Mesendoderm (in vitro differentiated cells): ENCODE data around the gene PTPRD.

Experiments used
- DNase-seq: peaks from one replicate; pipeline ENCODE4 v3.0.0; 2013
- H2AK5ac ChIP-seq: 2 replicates; pipeline ENCODE4 v1.6.1; 2013; ENCODE audit warnings: low read length, inconsistent platforms
- H2BK120ac ChIP-seq: 2 replicates; pipeline ENCODE4 v1.6.1; 2013; ENCODE audit warnings: low read depth, mild to moderate bottlenecking, low read length, moderate library complexity, mixed read lengths
- H2BK15ac ChIP-seq: replicated peaks from 2 replicates; pipeline ENCODE4 v1.6.1; 2013; ENCODE audit warnings: low read depth, mild to moderate bottlenecking, moderate library complexity
- H2BK5ac ChIP-seq: 2 replicates; pipeline ENCODE4 v1.6.1; 2013; ENCODE audit warnings: low read length, inconsistent platforms
- H3K18ac ChIP-seq: 2 replicates; pipeline ENCODE4 v1.6.1; 2013; ENCODE audit warnings: mild to moderate bottlenecking, low read length, mixed read lengths
- H3K23ac ChIP-seq: one replicate; pipeline ENCODE4 v1.6.1; 2013; ENCODE audit warnings: low read length
- H3K27ac ChIP-seq: 2 replicates; pipeline ENCODE4 v1.5.1; 2013; ENCODE audit warnings: low read depth, mild to moderate bottlenecking, inconsistent platforms, low read length, moderate library complexity
- H3K27me3 ChIP-seq: 2 replicates; pipeline ENCODE4 v1.6.1; 2013; ENCODE audit warnings: low read length, control low read depth, mild to moderate bottlenecking, inconsistent platforms; ENCODE audit not compliant: insufficient read depth, poor library complexity
- H3K36me3 ChIP-seq: 2 replicates; pipeline ENCODE4 v1.6.1; 2013; ENCODE audit warnings: low read length, inconsistent platforms; ENCODE audit not compliant: control insufficient read depth, insufficient read depth
- H3K4ac ChIP-seq: one replicate; pipeline ENCODE4 v1.6.1; 2013; ENCODE audit warnings: low read depth, mild to moderate bottlenecking, low read length, moderate library complexity
- H3K4me1 ChIP-seq: 2 replicates; pipeline ENCODE4 v1.6.1; 2013; ENCODE audit warnings: low read depth, low read length, inconsistent platforms; ENCODE audit not compliant: control insufficient read depth
- H3K4me2 ChIP-seq: 2 replicates; pipeline ENCODE4 v1.6.1; 2013; ENCODE audit warnings: low read length
- H3K4me3 ChIP-seq: 2 replicates; pipeline ENCODE4 v1.5.1; 2013; ENCODE audit warnings: mild to moderate bottlenecking, low read length
- H3K56ac ChIP-seq: one replicate; pipeline ENCODE4 v1.6.1; 2013; ENCODE audit warnings: low read length
- H3K79me1 ChIP-seq: 2 replicates; pipeline ENCODE4 v1.6.1; 2013; ENCODE audit warnings: low read length, inconsistent platforms
- H3K79me2 ChIP-seq: 2 replicates; pipeline ENCODE4 v1.6.1; 2013; ENCODE audit warnings: mild to moderate bottlenecking, low read length; ENCODE audit not compliant: control insufficient read depth, insufficient read depth
- H3K9ac ChIP-seq: 2 replicates; pipeline ENCODE4 v1.6.1; 2013; ENCODE audit warnings: low read length, inconsistent platforms
- H4K5ac ChIP-seq: one replicate; pipeline ENCODE4 v1.6.1; 2013; ENCODE audit warnings: low read length
- H4K8ac ChIP-seq: one replicate; pipeline ENCODE4 v1.6.1; 2013; ENCODE audit warnings: low read depth, mild to moderate bottlenecking, control low read depth, low read length, moderate library complexity
- WGBS: extraction: QIAGEN DNeasy Blood & Tissue Kit; methylation state at CpG from one replicate; pipeline ENCODE4 v1.1.7; 2013; ENCODE audit warnings: low lambda C conversion rate, missing lambda C conversion rate; ENCODE audit not compliant: insufficient coverage; ENCODE audit errors: extremely low coverage; 5-methylcytosine and 5-hydroxymethylcytosine counted together

Gene PTPRD

DNA sequence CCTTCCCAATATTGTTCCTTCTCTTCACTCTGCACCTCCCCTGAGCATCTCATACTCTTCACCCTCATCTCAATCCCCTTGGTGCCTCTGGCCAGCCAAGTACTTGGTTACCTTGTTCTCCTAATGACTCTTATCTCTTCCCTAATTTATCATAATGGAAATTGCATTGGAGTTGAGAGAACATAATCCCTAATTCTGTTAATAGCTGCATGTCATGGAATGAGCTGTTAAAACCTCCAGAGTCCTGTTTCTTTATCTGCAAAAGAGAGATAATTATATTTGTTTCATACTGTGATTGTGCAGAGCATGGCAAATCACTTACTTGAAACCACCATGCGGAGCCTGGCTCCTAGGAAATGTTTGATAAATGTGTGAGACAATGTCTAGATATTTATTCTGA, 1738.3 kb downstream of the PTPRD start:
- Histone ChIP-seq H3K4me2 (no peak overlapping the region), H3K27me3 (no peaks in the 10 kb centered on the region), H3K9ac (no peak overlapping the region), H2BK120ac (no peak overlapping the region), H3K23ac (no peak overlapping the region), H3K4me3 (no peak overlapping the region), H2BK15ac (no peak overlapping the region), H3K27ac (no peak overlapping the region), H3K18ac (peak overlapping the region; percentile 96), H4K8ac (no peak overlapping the region), H4K5ac (no peak overlapping the region), H3K79me1 (no peaks in the 10 kb centered on the region), H3K4ac (no peak overlapping the region), H3K79me2 (no peaks in the 10 kb centered on the region), H2BK5ac (no peak overlapping the region), H3K36me3 (no peaks in the 10 kb centered on the region), H3K4me1 (peaks cover 7% of the 10 kb centered on the region), H3K56ac (no peak overlapping the region), H2AK5ac (no peak overlapping the region)
- no CpG with 5 or more reads among the region's 1 CpG for WGBS
- peak; percentile 70 for DNase-seq

DNA sequence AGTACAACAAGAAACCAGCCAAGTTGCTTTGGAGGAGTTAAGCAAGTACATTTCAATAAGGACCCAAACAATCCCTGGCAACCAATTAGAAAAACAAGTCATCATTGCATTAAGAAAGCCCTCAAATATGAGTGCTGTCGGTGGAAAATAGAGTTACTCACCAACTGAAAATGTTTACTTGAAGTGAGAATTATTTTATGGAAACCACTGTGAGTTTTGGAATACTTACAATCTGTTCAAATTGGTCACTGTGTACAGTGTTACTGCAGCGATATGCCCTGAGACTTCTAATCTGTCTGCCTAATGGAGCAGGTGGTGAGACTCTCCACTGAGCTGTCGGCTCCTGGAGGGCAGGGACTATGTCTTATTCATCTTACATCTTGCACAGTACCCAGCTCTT, 1740.0 kb downstream of the PTPRD start:
- DNase-seq, result no peak
- no peak overlapping the region for H3K27ac ChIP-seq
- no peak overlapping the region for H3K9ac ChIP-seq
- H3K79me1 ChIP-seq, result no peaks in the 10 kb centered on the region
- H3K56ac ChIP-seq, result no peak overlapping the region
- H3K18ac ChIP-seq, result no peak overlapping the region
- no peak overlapping the region for H3K4me2 ChIP-seq
- no CpG with 5 or more reads among the region's 3 CpGs for WGBS
- no peak overlapping the region for H3K4me3 ChIP-seq
- peak overlapping the region; percentile 70 for H3K4ac ChIP-seq
- no peaks in the 10 kb centered on the region for H3K27me3 ChIP-seq
- H3K4me1 ChIP-seq, result peaks cover 7% of the 10 kb centered on the region
- no peak overlapping the region for H4K5ac ChIP-seq
- H4K8ac ChIP-seq, result no peak overlapping the region
- H3K79me2 ChIP-seq, result no peaks in the 10 kb centered on the region
- H3K36me3 ChIP-seq, result no peaks in the 10 kb centered on the region
- no peak overlapping the region for H3K23ac ChIP-seq
- H2AK5ac ChIP-seq, result no peak overlapping the region
- no peak overlapping the region for H2BK15ac ChIP-seq
- no peak overlapping the region for H2BK5ac ChIP-seq
- peak overlapping the region; percentile 78 for H2BK120ac ChIP-seq

DNA sequence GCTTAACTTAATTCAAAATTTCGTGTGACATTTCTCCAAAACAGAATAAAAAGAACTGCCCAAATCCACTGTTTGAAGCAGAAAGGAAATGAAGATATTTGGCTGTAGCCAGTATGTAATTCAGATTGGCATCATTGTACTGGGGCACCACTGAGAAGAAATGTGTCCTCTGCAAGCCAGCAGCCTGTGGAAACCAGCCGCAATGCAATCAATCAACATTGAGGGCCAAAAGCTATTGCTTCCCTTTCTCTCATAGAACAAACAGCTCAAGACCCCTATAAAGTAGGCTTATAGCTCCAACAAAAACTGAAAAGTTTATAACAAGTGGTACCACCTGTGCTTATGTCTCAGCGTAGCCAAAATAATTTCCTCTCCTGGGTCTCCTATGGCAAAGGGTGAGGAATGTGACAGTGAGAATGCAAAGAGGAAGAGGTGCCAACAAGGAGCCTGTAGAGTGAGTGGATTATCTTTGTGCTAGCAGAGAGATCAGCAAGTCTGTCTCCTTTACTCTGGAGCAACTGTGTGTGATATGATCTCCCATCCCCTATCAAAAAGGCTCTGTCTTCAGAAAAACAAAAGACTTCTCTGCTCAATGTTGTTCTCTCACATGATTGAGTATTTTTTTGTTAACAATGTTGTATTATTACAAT, 1740.9 kb downstream of the PTPRD start:
- no CpG with 5 or more reads among the region's 3 CpGs for WGBS
- H3K18ac ChIP-seq, result no peak overlapping the region
- H3K9ac ChIP-seq, result no peak overlapping the region
- H3K36me3 ChIP-seq, result no peaks in the 10 kb centered on the region
- no peak overlapping the region for H3K27ac ChIP-seq
- H3K4me2 ChIP-seq, result no peak overlapping the region
- peak overlapping the region; percentile 12 for H3K56ac ChIP-seq
- H3K4me3 ChIP-seq, result no peak overlapping the region
- H3K79me2 ChIP-seq, result no peaks in the 10 kb centered on the region
- no peak overlapping the region for H2BK15ac ChIP-seq
- peak; percentile 88 for DNase-seq
- H3K27me3 ChIP-seq, result no peaks in the 10 kb centered on the region
- H2BK5ac ChIP-seq, result no peak overlapping the region
- H3K23ac ChIP-seq, result no peak overlapping the region
- no peak overlapping the region for H4K8ac ChIP-seq
- no peaks in the 10 kb centered on the region for H3K79me1 ChIP-seq
- no peak overlapping the region for H3K4ac ChIP-seq
- H2AK5ac ChIP-seq, result no peak overlapping the region
- no peak overlapping the region for H4K5ac ChIP-seq
- no peak overlapping the region for H2BK120ac ChIP-seq
- H3K4me1 ChIP-seq, result peaks cover 7% of the 10 kb centered on the region

DNA sequence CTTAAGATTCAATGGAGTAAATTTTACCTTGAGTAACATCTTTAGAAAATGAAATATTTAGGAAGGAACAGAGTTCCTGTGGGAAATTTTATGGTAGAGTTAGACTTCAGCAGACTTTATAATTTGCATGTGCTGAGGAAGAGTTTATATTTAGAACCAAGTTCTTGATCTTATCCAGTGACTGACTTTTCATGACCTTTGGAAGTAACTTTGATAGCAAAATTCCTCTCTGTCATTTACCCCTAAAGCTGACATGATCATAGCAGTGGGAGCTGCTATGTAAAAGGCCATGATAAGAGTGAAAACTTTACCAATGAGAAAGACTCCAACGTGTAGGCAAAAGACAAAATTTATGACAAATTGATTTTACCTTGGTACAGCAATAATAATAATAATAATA, 1741.4 kb downstream of the PTPRD start:
- WGBS, result no CpG with 5 or more reads among the region's 1 CpG
- no peaks in the 10 kb centered on the region for H3K36me3 ChIP-seq
- H4K5ac ChIP-seq, result no peak overlapping the region
- H3K79me1 ChIP-seq, result no peaks in the 10 kb centered on the region
- H3K27me3 ChIP-seq, result no peaks in the 10 kb centered on the region
- H3K56ac ChIP-seq, result no peak overlapping the region
- H3K4me1 ChIP-seq, result peaks cover 7% of the 10 kb centered on the region
- no peak overlapping the region for H3K4me3 ChIP-seq
- H3K27ac ChIP-seq, result no peak overlapping the region
- no peak overlapping the region for H3K18ac ChIP-seq
- H2BK15ac ChIP-seq, result peak overlapping the region; percentile 36
- H4K8ac ChIP-seq, result no peak overlapping the region
- H3K23ac ChIP-seq, result no peak overlapping the region
- DNase-seq, result no peak
- no peaks in the 10 kb centered on the region for H3K79me2 ChIP-seq
- no peak overlapping the region for H3K4ac ChIP-seq
- no peak overlapping the region for H2AK5ac ChIP-seq
- H2BK120ac ChIP-seq, result no peak overlapping the region
- no peak overlapping the region for H3K4me2 ChIP-seq
- no peak overlapping the region for H2BK5ac ChIP-seq
- H3K9ac ChIP-seq, result no peak overlapping the region

DNA sequence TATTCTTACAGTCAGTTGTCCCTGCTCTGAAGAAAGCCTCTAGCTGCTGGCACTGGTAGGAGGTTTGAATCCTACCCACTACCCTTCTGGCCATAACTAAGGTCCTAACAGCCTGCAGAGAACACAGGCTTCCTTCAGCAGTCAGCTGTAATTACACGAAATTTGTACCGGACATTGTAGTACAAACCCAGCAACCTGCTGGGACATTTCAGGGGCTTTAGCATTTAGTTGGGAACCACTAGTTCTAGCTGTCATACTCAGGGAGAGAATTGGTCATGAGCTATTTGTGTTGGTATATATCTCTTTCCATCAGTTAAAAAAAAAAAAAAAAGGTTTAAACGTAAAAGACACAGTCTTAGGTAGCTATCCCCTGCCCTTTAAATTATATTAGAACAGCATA, 1743.0 kb downstream of the PTPRD start:
- no CpG with 5 or more reads among the region's 3 CpGs for WGBS
- no peak overlapping the region for H3K9ac ChIP-seq
- peak overlapping the region; percentile 36 for H2AK5ac ChIP-seq
- no peak overlapping the region for H3K4me2 ChIP-seq
- peak overlapping the region; percentile 23 for H2BK120ac ChIP-seq
- H3K4me3 ChIP-seq, result no peak overlapping the region
- H4K5ac ChIP-seq, result no peak overlapping the region
- peak overlapping the region; percentile 29 for H3K56ac ChIP-seq
- H3K79me1 ChIP-seq, result no peaks in the 10 kb centered on the region
- no peak overlapping the region for H4K8ac ChIP-seq
- peaks cover 7% of the 10 kb centered on the region for H3K4me1 ChIP-seq
- H2BK15ac ChIP-seq, result peak overlapping the region; percentile 97
- no peak for DNase-seq
- peak overlapping the region; percentile 31 for H2BK5ac ChIP-seq
- no peaks in the 10 kb centered on the region for H3K27me3 ChIP-seq
- no peak overlapping the region for H3K23ac ChIP-seq
- H3K36me3 ChIP-seq, result no peaks in the 10 kb centered on the region
- H3K79me2 ChIP-seq, result no peaks in the 10 kb centered on the region
- H3K27ac ChIP-seq, result no peak overlapping the region
- peak overlapping the region; percentile 36 for H3K4ac ChIP-seq
- H3K18ac ChIP-seq, result peak overlapping the region; percentile 90

DNA sequence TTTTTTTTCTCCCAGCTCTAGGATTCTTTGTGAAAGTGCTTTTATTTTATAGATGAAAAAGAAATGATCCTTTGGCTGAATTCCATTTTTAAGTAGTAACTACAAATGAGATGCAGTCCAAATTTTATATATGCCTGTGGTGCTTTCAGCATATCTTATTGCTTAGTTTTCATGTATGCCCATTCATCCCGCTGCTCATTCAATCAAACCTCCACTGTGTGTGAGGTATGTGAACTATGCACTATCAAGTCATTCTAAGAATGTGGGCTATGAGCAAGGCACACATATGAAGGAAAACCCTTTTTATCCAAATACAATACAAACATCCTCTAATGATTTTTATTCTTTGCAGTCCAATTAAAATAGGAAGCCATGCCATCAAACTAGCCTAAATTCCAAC, 1744.2 kb downstream of the PTPRD start:
- H3K4me2 ChIP-seq, result no peak overlapping the region
- no peaks in the 10 kb centered on the region for H3K27me3 ChIP-seq
- H4K5ac ChIP-seq, result no peak overlapping the region
- DNase-seq, result peak; percentile 86
- H4K8ac ChIP-seq, result no peak overlapping the region
- no peak overlapping the region for H3K56ac ChIP-seq
- peaks cover 9% of the 10 kb centered on the region for H3K4me1 ChIP-seq
- H2BK5ac ChIP-seq, result no peak overlapping the region
- no peak overlapping the region for H3K9ac ChIP-seq
- no peak overlapping the region for H3K18ac ChIP-seq
- H3K79me2 ChIP-seq, result no peaks in the 10 kb centered on the region
- H3K27ac ChIP-seq, result no peak overlapping the region
- no peaks in the 10 kb centered on the region for H3K36me3 ChIP-seq
- no CpG with 5 or more reads among the region's 1 CpG for WGBS
- H2BK120ac ChIP-seq, result no peak overlapping the region
- no peaks in the 10 kb centered on the region for H3K79me1 ChIP-seq
- no peak overlapping the region for H2AK5ac ChIP-seq
- H3K4me3 ChIP-seq, result no peak overlapping the region
- H3K4ac ChIP-seq, result no peak overlapping the region
- H3K23ac ChIP-seq, result no peak overlapping the region
- H2BK15ac ChIP-seq, result no peak overlapping the region
